ENCODE measurements around the gene FOXF1.

DNA sequence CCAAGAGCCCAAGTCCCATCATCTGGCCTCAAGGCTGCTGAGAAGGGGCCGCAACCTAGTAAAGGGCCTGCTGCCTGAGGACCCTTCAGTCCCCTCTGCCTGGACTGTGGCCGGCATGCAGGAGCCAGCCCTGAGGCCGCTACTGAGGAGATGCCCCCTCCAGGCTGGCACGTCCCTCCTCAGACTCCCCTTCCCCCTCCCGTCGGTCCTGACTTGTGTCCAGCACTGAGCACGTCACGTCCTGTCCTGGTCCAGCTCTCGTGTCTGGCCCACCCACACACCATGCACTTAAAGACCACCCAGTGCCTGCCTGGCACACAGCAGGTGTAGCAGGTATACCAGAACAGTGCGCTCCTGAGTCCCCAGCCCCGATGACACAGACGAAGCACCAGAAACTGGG, 35.2 kb downstream of the FOXF1 start:
- no peak for TF ChIP-seq POLR2A (IDR thresholded peaks at IDR 0.05)
- TF ChIP-seq, protein P1, sequence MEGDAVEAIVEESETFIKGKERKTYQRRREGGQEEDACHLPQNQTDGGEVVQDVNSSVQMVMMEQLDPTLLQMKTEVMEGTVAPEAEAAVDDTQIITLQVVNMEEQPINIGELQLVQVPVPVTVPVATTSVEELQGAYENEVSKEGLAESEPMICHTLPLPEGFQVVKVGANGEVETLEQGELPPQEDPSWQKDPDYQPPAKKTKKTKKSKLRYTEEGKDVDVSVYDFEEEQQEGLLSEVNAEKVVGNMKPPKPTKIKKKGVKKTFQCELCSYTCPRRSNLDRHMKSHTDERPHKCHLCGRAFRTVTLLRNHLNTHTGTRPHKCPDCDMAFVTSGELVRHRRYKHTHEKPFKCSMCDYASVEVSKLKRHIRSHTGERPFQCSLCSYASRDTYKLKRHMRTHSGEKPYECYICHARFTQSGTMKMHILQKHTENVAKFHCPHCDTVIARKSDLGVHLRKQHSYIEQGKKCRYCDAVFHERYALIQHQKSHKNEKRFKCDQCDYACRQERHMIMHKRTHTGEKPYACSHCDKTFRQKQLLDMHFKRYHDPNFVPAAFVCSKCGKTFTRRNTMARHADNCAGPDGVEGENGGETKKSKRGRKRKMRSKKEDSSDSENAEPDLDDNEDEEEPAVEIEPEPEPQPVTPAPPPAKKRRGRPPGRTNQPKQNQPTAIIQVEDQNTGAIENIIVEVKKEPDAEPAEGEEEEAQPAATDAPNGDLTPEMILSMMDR (IDR thresholded peaks at IDR 0.05) = no peak
